Stimulated activated CD8-positive, alpha-beta memory T cell treated with anti-CD3 and anti-CD28 coated beads, Interleukin-4, amount 100 ng/mL, for 24 hours (primary cell): ENCODE results near the gene SLC3A2.
"Not testable (repeated sequence)": the region's sequence is repeated elsewhere in the genome, so short reads cannot be mapped to it uniquely, and the experiment has no call there.

Source experiments
- DNase-seq: peaks from one replicate; pipeline ENCODE4 v3.0.0-alpha.2; 2020; ENCODE audit warnings: low read depth

SLC3A2 gene

GRCh38 chr11:62852523-62853188 is 28.0 kb upstream of the SLC3A2 start:
- no peak for DNase-seq

DNA sequence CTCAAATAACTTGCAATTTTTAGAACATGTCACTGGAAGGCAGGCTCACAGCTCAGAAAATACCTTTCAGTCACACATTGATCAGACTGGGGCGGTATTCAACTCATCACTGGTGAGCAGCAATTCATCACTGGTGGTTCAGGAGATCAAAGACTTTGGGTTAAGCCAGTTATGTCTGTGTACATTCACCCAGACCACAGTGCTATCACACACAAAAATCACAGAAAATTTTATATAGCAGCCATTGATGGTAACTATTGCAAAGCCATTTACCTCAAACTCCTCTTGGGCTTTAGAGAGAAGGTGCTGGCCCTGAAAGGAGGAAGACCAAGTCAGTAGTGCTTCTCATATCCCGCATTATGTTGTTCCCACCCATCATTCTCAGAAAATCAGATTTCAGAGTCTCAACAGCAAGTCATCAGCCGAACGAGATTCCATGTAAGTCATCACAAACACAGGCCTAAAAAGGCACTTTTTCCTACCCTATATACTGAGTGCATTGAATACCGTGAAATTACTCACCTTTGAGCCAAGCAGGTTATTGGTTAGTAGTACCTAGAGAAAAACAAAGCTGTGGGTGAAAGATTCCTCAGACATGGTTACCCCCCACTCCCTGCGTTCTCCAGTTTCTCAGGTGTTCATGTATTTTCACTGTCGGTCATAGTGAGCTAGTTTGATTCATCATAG is 27.3 kb upstream of the SLC3A2 start:
- no peak for DNase-seq

GRCh38 chr11:62854013-62854824 is 26.5 kb upstream of the SLC3A2 start:
- DNase-seq, result no peak

DNA sequence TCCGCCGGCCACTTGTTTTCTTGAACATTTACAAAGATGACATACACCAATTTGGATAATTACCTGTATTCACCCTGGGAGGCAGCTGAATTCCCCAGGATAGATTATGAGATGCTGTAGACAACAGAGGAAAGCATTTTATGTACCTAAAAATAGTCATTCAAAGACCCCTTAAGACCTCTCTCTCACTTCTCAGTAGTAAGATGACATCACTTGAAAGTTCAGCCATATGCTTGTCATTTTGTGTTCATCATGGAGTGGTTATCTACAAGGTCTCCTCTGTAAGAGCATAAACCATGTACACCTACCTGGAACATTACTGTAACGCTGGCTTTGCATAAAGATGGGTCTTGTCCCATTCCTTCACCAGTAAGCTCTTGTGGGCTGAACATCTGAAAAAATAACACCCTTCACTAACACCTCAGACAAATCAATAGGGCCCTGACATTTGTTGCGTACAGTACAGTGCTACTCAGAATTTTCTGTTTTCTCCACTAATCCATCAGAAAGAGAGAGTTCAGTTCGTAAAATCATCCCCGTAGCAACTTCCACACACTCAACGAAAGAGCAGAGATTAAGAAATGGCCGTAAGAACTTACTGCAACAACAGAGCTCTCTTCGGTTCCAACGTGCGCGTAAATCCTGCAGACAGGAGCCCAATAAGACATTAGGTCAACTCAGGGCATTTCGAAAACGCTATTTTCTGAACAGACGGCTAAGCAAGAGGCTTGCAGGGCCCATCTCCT is 25.7 kb upstream of the SLC3A2 start:
- DNase-seq, result no peak

- peak; percentile 98 for DNase-seq
Observed at GRCh38 chr11:62855571-62856332, 24.9 kb upstream of the SLC3A2 start.

- no peak for DNase-seq
Observed at GRCh38 chr11:62856333-62856895, 24.3 kb upstream of the SLC3A2 start.

DNA sequence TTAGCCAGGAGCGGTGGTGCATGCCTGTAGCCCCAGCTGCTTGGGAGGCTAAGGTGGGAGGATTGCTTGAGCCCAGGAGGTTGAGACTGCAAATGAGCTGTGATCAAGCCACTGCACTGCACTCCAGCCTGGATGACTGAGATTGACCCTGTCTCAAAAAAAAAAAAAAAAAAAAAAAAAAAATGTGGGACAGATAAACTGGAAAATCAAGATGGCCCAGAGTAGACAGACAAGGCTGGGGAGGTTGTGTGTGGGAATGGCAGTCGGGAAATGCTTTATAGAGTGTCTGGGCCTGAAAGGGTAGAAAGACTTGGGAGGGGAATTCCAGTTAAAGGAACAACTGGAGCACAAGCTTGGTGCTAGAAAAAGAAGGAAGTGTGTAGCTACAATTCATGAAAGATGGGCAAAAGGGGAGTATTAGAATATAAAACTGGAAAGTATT is 23.1 kb upstream of the SLC3A2 start:
- DNase-seq, result no peak

DNA sequence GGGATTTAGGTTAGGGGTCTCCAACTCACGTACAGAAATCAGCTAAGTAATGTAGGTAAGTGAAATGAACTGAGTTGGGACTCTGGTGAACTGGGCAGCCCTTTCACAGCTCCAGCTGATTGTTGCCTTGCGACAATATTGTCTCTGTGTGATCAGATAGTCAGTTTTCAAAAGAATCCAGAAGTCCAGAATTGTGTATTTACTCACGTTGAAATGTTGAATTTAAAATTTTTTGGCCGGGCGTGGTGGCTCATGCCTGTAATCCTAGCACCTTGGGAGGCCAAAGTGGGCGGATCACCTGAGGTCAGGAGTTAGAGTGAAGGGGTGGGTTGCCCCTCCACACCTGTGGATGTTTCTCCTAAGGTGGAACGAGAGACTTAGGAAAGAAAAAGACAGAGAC is 22.5 kb upstream of the SLC3A2 start:
- DNase-seq, result no peak

DNA sequence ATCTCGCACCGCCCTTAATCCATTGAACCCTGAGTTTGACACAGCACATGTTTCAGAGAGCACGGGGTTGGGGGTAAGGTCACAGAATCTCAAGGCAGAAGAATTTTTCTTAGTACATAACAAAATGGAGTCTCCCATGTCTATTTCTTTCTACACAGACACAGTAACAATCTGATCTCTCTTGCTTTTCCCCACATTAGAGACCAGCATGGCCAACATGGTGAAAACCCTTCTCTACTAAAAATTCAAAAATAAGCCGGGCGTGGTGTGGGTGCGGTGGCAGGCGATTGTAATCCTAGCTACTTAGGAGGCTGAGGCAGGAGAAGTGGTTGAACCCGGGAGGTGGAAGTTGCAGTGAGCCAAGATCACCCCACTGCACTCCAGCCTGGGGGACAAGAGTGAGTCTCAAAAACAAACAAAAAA is 21.4 kb upstream of the SLC3A2 start:
- DNase-seq, result not testable (repeated sequence)

GRCh38 chr11:62860835-62861563 is 19.7 kb upstream of the SLC3A2 start:
- no peak for DNase-seq

GRCh38 chr11:62861564-62862192 is 19.0 kb upstream of the SLC3A2 start:
- DNase-seq, result not testable (repeated sequence)

DNA sequence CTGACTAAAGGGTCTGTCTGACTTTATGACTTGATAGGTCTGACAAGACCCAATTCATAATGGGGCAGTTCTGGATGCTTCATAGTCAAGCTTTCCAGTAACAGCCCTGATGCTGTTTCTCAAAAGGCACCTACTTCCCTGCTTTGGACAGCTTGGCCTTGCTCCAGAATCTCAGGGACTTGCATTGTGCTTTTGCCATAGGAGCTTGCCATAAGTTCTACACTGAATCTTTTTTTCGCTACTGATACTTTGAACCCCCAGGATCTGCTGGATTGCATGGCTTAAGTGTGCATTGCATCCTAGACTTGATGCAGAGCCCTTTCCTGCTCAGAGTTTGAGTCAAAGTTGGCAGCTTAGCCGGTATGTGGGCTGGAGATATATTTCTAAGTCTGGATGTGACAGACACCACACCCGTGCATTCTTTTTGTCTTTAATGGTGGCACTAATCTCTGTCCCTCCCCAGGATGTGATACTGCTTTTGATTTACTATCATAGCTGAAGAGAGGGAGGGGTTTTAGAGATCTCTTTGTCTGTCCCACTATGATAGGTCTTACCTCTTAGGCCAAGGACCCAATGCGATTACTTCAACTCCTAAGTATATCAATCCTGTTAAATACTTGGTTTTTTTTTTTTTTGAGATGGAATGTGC is 16.9 kb upstream of the SLC3A2 start:
- DNase-seq, result no peak

DNA sequence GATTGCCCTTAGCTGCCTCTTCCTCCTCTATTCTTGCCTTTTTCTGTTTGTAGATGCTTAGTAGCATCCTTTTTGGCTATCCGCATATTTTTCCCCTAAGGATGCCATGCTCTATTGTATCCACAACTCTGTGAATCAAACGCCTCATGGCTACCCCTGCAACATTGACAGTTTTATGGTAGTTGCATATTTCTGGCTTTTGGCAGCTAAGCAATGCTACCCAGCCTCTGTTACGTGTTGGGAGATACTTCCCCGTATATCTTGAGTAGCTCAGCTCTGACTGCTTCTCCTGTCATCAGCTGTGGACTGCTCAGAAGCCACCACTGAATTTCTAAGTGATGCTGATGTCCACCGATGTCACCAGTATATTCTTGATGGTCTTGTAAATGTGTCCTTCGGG is 15.1 kb upstream of the SLC3A2 start:
- DNase-seq, result no peak

DNA sequence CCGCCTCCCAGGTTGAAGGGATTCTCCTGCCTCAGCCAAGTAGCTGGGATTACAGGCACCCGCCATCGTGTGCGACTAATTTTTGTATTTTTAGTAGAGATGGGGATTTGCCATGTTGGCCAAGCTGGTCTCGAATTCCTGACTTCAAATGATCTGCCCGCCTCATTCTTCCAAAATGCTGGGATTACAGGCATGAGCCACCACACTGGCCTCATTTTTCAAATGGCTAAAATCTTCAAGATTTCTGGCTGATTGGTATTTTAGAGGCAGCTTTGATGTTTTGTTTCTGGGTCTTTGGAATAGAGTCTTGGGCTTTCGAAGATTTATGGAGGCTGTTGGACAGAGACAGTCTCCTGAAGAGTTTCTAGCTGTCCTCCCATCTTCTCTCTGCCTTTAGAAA is 5.8 kb upstream of the SLC3A2 start:
- no peak for DNase-seq

DNA sequence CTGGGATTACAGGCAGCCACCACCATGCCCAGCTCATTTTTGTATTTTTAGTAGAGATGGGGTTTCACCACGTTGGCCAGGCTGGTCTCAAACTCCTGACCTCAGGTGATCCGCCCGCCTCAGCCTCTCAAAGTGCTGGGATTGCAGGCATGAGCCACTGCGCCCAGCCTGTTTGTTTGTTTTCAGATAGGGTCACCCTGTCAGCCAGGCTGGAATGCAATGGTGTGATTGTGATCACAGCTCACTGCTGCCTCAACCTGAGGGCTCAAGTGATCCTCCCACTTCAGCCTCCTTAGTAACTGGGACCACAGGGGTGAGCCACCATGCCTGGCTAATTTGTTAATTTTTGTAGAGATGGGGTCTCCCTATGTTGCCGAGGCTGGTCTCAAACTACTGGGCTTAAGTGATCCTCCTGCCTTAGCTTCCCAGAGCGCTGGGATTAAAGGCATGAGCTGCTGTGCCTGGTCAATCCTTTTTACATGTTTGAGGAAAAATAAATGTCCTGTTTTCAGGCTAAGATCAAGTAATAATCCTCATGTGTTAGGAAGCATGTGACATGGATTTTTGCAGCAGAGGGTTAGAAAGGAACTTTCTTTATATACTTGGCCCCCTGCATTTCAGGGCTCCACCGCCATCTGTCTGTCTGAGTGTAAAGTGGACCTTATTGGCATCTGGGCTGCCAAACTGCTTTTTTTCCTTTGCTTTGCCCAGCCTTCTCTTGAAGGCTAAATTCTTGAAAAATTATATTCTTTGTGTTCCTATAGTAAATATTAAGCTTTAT is 4.8 kb upstream of the SLC3A2 start:
- no peak for DNase-seq

DNA sequence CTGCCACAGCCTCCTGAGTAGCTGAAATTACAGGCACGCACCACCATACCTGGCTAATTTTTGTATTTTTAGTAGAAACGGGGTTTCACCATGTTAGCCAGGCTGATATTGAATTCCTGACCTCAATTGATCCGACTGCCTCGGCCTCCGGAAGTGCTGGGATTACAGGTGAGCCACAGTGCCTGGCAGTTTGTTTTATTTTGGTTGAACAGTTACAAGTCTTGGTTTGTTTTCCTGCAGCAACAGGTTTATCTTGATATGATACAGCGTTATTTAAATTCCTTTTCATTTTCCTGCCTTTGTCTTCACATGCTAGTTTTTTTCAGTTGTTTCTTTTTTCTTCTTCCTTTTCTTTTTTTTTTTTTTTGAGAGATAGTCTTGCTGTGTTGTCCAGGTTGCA is 4.0 kb upstream of the SLC3A2 start:
- no peak for DNase-seq

DNA sequence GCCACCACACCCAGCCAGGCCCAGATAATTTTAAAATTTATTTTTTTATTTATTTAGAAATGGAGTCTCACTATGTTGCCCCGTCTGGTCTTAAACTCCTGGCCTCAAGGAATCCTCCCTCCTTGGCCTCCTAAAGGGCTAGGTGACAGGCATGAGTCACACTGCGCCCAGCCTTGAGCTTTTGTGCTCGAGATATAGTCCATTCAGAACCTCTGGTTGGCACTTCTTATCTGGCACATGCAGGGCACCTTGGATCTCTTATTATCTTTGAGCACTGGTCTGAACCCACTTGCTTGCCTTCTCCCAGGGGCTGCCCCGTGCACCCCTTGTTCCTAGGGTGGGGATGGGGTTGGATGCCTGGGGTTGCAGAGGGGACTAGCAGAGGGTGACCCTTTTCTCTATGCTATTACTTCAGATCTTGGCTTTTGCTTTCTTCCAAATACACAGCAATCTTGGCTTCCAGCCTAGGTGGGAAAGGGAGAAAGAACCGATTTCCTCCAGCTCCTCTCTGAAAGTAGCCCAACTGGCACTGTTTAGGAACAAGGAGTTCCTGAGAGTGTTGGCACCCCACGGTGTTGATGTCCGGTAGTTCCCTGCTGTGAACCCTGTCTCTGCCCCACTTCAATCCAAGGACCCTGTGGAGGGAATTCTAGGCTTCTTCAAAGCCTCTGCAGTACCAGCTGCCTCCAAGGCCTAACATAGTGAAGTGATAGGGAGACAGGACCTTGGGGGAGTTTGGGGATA is 1.3 kb upstream of the SLC3A2 start:
- DNase-seq, result no peak

- DNase-seq, result peak; percentile 21
Observed at GRCh38 chr11:62880231-62880802, 379 bp upstream of the SLC3A2 start.
